Measurements from ENCODE around the gene LCE1E. TPM values are rescaled to one million over a fixed set of nuclear protein-coding genes. Genes with fewer than 3 reads are reported as not detected.

LCE1E gene
- total and polyA plus RNA-seq, 8 donors: not detected

DNA sequence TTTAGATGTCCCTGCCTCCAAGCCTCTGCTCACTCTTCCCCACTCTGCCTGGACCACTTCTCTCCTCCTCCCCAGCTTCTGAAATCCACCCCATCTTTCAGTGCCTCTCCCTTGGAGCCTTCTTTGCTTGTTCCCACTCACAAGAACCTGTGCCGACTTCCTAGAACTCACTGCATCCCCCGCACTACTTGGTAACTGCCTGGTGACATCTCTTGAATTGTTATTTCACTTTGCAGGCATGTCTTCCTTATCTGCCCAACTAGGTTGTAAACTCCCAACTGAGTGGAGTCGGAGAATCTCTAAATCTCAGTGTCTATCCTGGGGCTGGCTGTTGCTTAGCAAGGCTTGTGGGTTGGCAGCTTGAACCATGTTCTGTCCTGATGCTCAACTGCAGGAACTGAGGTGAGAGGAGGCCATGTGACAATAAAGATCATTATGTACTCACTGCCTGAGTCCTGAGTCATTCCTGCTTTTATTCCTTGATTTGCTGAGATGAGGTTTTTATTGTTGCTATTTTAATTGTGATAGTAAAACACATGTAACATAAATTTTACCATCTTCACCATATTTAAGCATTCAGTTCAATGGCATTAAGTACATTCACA is 24.3 kb upstream of the LCE1E start:
- DNase-seq: no peak
- WGBS, 2 donors: 74 to 81% methylated on average over 3 of the region's 3 CpGs
- no peak for TF ChIP-seq CTCF (IDR thresholded peaks at IDR 0.05)
- peaks cover 0 to 7% (median 0%) of the 10 kb centered on the region in 4 donors for H3K27me3 ChIP-seq
- intact Hi-C loops (cut with DNase I): no loop called here
- no peaks in the 10 kb centered on the region for H3K4me1 ChIP-seq
- no peak for ATAC-seq
- FAIRE-seq: no peak
- no peaks in the 10 kb centered on the region for H3K36me3 ChIP-seq
- no peaks in the 10 kb centered on the region for H3K9me3 ChIP-seq
- no peak overlapping the region for H3K4me3 ChIP-seq
- no peak overlapping the region for H3K27ac ChIP-seq

- FAIRE-seq: no peak
- Histone ChIP-seq H3K4me1 (no peaks in the 10 kb centered on the region), H3K27me3 (peaks cover 0 to 3% (median 0%) of the 10 kb centered on the region in 4 donors)
These were observed 17.1 kb upstream of the LCE1E start for GRCh38 chr1:152768847-152769533.

GRCh38 chr1:152770411-152770810 is 15.6 kb upstream of the LCE1E start:
- Histone ChIP-seq H3K4me3 (no peak overlapping the region), H3K27ac (no peak overlapping the region), H3K4me1 (no peaks in the 10 kb centered on the region), H3K9me3 (no peaks in the 10 kb centered on the region), H3K27me3 (no peaks in the 10 kb centered on the region), H3K36me3 (no peaks in the 10 kb centered on the region)
- DNase-seq (no peak), ATAC-seq (no peak), FAIRE-seq (no peak)
- 44 to 51% methylated on average over 1 of the region's 1 CpG for WGBS, 2 donors
- no peak for TF ChIP-seq CTCF (IDR thresholded peaks at IDR 0.05)
- intact Hi-C loops (cut with DNase I): no loop called here

More at GRCh38 chr1:152768847-152769533, 17.1 kb upstream of the LCE1E start:
- intact Hi-C loops (cut with DNase I): no loop called here
- 37 to 41% methylated on average over 8 of the region's 8 CpGs for WGBS, 2 donors
- ATAC-seq: no peak
- H3K36me3 ChIP-seq: no peaks in the 10 kb centered on the region
- H3K9me3 ChIP-seq: no peaks in the 10 kb centered on the region
- no peak for TF ChIP-seq CTCF (IDR thresholded peaks at IDR 0.05)
- DNase-seq: no peak
- no peak overlapping the region for H3K4me3 ChIP-seq
- no peak overlapping the region for H3K27ac ChIP-seq

GRCh38 chr1:152774875-152775274 is 11.2 kb upstream of the LCE1E start, which contains the start of gene LCE1F:
TSS of gene LCE1F (plus strand) at chr1:152775140. CDS start at chr1:152776372, 1,232 bp downstream.
- Histone ChIP-seq H3K27me3 (no peaks in the 10 kb centered on the region), H3K36me3 (no peaks in the 10 kb centered on the region), H3K4me1 (no peaks in the 10 kb centered on the region), H3K4me3 (no peak within 1 kb of the TSS), H3K27ac (no peak within 1 kb of the TSS), H3K9me3 (no peaks in the 10 kb centered on the region)
- 51 to 59% methylated on average over 6 of the region's 6 CpGs for WGBS, 2 donors
- DNase-seq (no peak), FAIRE-seq (no peak), ATAC-seq (no peak)
- intact Hi-C loops (cut with DNase I): no loop called here
- TF ChIP-seq CTCF (IDR thresholded peaks at IDR 0.05): no peak

DNA sequence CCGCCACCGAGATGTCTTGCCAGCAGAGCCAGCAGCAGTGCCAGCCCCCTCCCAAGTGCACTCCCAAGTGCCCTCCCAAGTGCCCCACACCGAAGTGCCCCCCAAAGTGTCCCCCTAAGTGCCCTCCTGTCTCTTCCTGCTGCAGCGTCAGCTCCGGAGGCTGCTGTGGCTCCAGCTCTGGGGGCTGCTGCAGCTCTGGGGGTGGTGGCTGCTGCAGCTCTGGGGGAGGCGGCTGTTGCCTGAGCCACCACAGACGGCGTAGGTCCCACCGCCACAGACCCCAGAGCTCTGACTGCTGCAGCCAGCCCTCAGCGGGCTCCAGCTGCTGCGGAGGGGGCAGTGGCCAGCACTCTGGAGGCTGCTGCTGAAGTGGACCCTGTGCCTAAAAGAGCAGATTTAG is 9.7 kb upstream of the LCE1E start:
- WGBS, 2 donors: 64 to 75% methylated on average over 11 of the region's 11 CpGs
- FAIRE-seq: no peak

More for the DNA sequence above, 9.7 kb upstream of the LCE1E start:
- Histone ChIP-seq H3K9me3 (no peaks in the 10 kb centered on the region), H3K4me3 (no peak overlapping the region), H3K4me1 (no peaks in the 10 kb centered on the region), H3K27ac (no peak overlapping the region), H3K27me3 (peaks cover 0 to 8% (median 0%) of the 10 kb centered on the region in 4 donors), H3K36me3 (no peaks in the 10 kb centered on the region)
- no peak for ATAC-seq
- no peak for TF ChIP-seq CTCF (IDR thresholded peaks at IDR 0.05)
- intact Hi-C loops (cut with DNase I): no loop called here
- DNase-seq: no peak
